HepG2 (cell line): Measurements from ENCODE around the gene CABP4. TPM values are rescaled to one million over a fixed set of nuclear protein-coding genes. Genes with fewer than 3 reads are reported as not detected.

Experiments
- MAZ ChIP-seq, 2 experiments: sonication (generic) in 1 of 2; formaldehyde crosslinking in 1 of 2; IDR thresholded peaks; 2 replicates each; pipeline versions ENCODE4 v1.5.0 to v1.6.1; 2012 to 2020; ENCODE audit warnings: low read depth in 2 of 2, mild to moderate bottlenecking in 2 of 2, borderline replicate concordance in 1 of 2, improper control_type of control experiment in 1 of 2, low read length in 1 of 2, missing genetic modification reagents in 1 of 2, moderate library complexity in 1 of 2
- NFE2 ChIP-seq: sonication (generic); formaldehyde crosslinking; IDR thresholded peaks from 2 replicates; pipeline ENCODE4 v1.4.0; 2020; ENCODE audit warnings: missing genetic modification reagents
- RFXAP ChIP-seq: sonication (generic); formaldehyde crosslinking; IDR thresholded peaks from 2 replicates; pipeline ENCODE4 v1.4.0; 2020; ENCODE audit warnings: missing genetic modification reagents, borderline replicate concordance
- RNF2 ChIP-seq: fragments of 450-650 bp; conservative IDR thresholded peaks from 2 replicates; pipeline ENCODE4 v1.6.1; 2016; ENCODE audit warnings: low read depth
- STAG1 ChIP-seq: sonication (generic); formaldehyde crosslinking; IDR thresholded peaks from 2 replicates; pipeline ENCODE4 v1.4.0; 2020; ENCODE audit warnings: missing genetic modification reagents
- ZNF552 ChIP-seq: sonication (generic); formaldehyde crosslinking; IDR thresholded peaks from 2 replicates; pipeline ENCODE4 v1.9.0; 2022; ENCODE audit warnings: missing genetic modification reagents, mild to moderate bottlenecking, borderline replicate concordance
- polyA plus RNA-seq, 8 experiments: library from polyadenylated mRNA; depleted of rRNA in 3 of 8; stranded (reverse) in 7 of 8; unstranded in 1 of 8; fragments of >200 nt; fragmentation: Illumina TruSeq in 4 of 8; extraction: Trizol in 4 of 8; gene quantifications; 2 replicates each; pipeline versions ENCODE4 v1.2.1 to v1.2.3, GENCODE V29; 2011 to 2016; ENCODE audit warnings: low read depth in 4 of 8, missing spikeins in 1 of 8, mixed read lengths in 1 of 8; ENCODE audit not compliant: insufficient read depth in 1 of 8
- total RNA-seq, 5 experiments: library from RNA; depleted of rRNA; stranded (reverse); fragments of >200 nt; fragmentation: Illumina TruSeq; extraction: Trizol; gene quantifications; 2 replicates each; pipeline ENCODE4 v1.2.3, GENCODE V29; 2016; ENCODE audit warnings: low read depth in 1 of 5
- TF ChIP-seq, protein P1 (sequence below): sonication (generic); formaldehyde crosslinking; IDR thresholded peaks from 2 replicates; pipeline ENCODE4 v1.4.0; 2020; ENCODE audit warnings: mild to moderate bottlenecking, missing genetic modification reagents
- TF ChIP-seq, protein P2 (sequence below): sonication (generic); formaldehyde crosslinking; IDR thresholded peaks from 2 replicates; pipeline ENCODE4 v1.8.0; 2022; ENCODE audit warnings: missing genetic modification reagents, mild to moderate bottlenecking, moderate library complexity, borderline replicate concordance
- TF ChIP-seq, protein P3 (sequence below): sonication (generic); formaldehyde crosslinking; IDR thresholded peaks from 2 replicates; pipeline ENCODE4 v1.4.0; 2020; ENCODE audit warnings: mild to moderate bottlenecking, missing genetic modification reagents
- TF ChIP-seq, protein P4 (sequence below): sonication (generic); formaldehyde crosslinking; IDR thresholded peaks from 2 replicates; pipeline ENCODE4 v1.4.0; 2020; ENCODE audit warnings: missing genetic modification reagents
- TF ChIP-seq, protein P5 (sequence below): sonication (generic); formaldehyde crosslinking; IDR thresholded peaks from 2 replicates; pipeline ENCODE4 v1.5.1; 2020; ENCODE audit warnings: missing genetic modification reagents, mild to moderate bottlenecking, borderline replicate concordance
- TF ChIP-seq, protein P6 (sequence below): IDR thresholded peaks from 2 replicates; pipeline ENCODE4 v1.6.1; 2012; ENCODE audit warnings: low read depth, low read length, improper control_type of control experiment

CABP4 gene
- total and polyA plus RNA-seq, 2 of the 13 experiments (the other 11 are each of a cell fraction or from before 2014, with no cell fraction given), result not detected

DNA sequence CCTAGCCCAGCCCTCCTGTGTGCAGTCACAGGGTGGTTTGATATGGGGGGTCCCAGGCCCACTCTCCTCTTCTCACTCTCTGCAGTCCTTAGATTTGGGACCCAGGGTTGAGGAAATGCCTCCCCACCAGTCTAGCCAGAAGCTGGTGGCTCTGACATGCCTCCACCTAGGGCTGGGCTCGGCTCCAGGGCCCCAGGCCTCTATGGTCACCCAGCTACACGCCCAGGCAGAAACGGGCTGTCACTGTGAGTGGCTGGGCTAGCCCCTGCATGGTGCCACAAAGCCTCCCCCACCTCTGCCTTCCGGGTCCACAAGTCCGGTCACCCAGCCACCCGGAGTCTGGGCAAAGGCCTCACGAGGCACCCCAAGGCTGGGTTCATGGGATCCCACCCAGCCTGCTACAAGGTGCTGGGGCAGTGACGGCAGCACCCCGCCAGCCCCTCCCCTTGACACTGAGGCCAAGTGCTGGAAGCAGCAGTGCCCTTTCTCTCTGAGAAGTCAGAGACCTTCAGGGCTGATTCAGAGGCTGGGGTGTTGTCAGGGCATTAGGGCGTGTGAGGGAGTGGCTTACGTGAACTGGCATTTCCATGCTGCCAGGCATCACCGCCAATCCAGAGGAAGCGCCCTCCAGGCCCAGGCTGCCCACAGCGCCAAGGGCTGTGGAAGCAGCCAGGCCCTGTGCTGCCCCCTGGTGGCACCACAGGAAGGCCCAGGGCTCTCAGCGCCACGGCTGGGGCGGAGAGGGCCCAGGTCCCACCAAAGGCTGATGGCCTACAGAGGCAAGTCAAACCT is 50.6 kb downstream of the CABP4 start (continued):
- TF ChIP-seq, protein P1, sequence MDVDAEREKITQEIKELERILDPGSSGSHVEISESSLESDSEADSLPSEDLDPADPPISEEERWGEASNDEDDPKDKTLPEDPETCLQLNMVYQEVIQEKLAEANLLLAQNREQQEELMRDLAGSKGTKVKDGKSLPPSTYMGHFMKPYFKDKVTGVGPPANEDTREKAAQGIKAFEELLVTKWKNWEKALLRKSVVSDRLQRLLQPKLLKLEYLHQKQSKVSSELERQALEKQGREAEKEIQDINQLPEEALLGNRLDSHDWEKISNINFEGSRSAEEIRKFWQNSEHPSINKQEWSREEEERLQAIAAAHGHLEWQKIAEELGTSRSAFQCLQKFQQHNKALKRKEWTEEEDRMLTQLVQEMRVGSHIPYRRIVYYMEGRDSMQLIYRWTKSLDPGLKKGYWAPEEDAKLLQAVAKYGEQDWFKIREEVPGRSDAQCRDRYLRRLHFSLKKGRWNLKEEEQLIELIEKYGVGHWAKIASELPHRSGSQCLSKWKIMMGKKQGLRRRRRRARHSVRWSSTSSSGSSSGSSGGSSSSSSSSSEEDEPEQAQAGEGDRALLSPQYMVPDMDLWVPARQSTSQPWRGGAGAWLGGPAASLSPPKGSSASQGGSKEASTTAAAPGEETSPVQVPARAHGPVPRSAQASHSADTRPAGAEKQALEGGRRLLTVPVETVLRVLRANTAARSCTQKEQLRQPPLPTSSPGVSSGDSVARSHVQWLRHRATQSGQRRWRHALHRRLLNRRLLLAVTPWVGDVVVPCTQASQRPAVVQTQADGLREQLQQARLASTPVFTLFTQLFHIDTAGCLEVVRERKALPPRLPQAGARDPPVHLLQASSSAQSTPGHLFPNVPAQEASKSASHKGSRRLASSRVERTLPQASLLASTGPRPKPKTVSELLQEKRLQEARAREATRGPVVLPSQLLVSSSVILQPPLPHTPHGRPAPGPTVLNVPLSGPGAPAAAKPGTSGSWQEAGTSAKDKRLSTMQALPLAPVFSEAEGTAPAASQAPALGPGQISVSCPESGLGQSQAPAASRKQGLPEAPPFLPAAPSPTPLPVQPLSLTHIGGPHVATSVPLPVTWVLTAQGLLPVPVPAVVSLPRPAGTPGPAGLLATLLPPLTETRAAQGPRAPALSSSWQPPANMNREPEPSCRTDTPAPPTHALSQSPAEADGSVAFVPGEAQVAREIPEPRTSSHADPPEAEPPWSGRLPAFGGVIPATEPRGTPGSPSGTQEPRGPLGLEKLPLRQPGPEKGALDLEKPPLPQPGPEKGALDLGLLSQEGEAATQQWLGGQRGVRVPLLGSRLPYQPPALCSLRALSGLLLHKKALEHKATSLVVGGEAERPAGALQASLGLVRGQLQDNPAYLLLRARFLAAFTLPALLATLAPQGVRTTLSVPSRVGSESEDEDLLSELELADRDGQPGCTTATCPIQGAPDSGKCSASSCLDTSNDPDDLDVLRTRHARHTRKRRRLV, result 0 out of 2 replicates have a peak, but pooled peaks have one; percentile 36
- TF ChIP-seq, protein P2, sequence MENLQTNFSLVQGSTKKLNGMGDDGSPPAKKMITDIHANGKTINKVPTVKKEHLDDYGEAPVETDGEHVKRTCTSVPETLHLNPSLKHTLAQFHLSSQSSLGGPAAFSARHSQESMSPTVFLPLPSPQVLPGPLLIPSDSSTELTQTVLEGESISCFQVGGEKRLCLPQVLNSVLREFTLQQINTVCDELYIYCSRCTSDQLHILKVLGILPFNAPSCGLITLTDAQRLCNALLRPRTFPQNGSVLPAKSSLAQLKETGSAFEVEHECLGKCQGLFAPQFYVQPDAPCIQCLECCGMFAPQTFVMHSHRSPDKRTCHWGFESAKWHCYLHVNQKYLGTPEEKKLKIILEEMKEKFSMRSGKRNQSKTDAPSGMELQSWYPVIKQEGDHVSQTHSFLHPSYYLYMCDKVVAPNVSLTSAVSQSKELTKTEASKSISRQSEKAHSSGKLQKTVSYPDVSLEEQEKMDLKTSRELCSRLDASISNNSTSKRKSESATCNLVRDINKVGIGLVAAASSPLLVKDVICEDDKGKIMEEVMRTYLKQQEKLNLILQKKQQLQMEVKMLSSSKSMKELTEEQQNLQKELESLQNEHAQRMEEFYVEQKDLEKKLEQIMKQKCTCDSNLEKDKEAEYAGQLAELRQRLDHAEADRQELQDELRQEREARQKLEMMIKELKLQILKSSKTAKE (CRISPR knock-in tag), result 0 out of 2 replicates have a peak, but pooled peaks have one; percentile 39
- TF ChIP-seq, protein P3, sequence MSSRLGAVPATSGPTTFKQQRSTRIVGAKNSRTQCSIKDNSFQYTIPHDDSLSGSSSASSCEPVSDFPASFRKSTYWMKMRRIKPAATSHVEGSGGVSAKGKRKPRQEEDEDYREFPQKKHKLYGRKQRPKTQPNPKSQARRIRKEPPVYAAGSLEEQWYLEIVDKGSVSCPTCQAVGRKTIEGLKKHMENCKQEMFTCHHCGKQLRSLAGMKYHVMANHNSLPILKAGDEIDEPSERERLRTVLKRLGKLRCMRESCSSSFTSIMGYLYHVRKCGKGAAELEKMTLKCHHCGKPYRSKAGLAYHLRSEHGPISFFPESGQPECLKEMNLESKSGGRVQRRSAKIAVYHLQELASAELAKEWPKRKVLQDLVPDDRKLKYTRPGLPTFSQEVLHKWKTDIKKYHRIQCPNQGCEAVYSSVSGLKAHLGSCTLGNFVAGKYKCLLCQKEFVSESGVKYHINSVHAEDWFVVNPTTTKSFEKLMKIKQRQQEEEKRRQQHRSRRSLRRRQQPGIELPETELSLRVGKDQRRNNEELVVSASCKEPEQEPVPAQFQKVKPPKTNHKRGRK (CRISPR knock-in tag), result peak; percentile 70; the same call in 1 of the 2 replicates
- TF ChIP-seq, protein P4, sequence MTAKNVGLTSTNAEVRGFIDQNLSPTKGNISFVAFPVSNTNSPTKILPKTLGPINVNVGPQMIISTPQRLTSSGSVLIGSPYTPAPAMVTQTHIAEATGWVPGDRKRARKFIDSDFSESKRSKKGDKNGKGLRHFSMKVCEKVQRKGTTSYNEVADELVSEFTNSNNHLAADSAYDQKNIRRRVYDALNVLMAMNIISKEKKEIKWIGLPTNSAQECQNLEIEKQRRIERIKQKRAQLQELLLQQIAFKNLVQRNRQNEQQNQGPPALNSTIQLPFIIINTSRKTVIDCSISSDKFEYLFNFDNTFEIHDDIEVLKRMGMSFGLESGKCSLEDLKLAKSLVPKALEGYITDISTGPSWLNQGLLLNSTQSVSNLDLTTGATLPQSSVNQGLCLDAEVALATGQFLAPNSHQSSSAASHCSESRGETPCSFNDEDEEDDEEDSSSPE (CRISPR knock-in tag), result no peak
- no peak for TF ChIP-seq NFE2
- TF ChIP-seq MAZ (IDR thresholded peaks at IDR 0.05; ENCODE audit: borderline replicate concordance, low read depth, low read length), result no peak
- 0 out of 2 replicates have a peak, but pooled peaks have one; percentile 39 for TF ChIP-seq MAZ (CRISPR knock-in tag; IDR thresholded peaks at IDR 0.05; ENCODE audit: low read depth)
- 0 out of 2 replicates have a peak, but pooled peaks have one; percentile 16 for TF ChIP-seq RFXAP (CRISPR knock-in tag)
- peak; percentile 55; the same call in 1 of the 2 replicates for TF ChIP-seq ZNF552 (CRISPR knock-in tag)
- peak; percentile 92 for TF ChIP-seq STAG1 (CRISPR knock-in tag)
- TF ChIP-seq RNF2, result 0 out of 2 replicates have a peak, but pooled peaks have one; percentile 41
- TF ChIP-seq, protein P5, sequence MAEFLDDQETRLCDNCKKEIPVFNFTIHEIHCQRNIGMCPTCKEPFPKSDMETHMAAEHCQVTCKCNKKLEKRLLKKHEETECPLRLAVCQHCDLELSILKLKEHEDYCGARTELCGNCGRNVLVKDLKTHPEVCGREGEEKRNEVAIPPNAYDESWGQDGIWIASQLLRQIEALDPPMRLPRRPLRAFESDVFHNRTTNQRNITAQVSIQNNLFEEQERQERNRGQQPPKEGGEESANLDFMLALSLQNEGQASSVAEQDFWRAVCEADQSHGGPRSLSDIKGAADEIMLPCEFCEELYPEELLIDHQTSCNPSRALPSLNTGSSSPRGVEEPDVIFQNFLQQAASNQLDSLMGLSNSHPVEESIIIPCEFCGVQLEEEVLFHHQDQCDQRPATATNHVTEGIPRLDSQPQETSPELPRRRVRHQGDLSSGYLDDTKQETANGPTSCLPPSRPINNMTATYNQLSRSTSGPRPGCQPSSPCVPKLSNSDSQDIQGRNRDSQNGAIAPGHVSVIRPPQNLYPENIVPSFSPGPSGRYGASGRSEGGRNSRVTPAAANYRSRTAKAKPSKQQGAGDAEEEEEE (CRISPR knock-in tag), result no peak
- TF ChIP-seq, protein P6, sequence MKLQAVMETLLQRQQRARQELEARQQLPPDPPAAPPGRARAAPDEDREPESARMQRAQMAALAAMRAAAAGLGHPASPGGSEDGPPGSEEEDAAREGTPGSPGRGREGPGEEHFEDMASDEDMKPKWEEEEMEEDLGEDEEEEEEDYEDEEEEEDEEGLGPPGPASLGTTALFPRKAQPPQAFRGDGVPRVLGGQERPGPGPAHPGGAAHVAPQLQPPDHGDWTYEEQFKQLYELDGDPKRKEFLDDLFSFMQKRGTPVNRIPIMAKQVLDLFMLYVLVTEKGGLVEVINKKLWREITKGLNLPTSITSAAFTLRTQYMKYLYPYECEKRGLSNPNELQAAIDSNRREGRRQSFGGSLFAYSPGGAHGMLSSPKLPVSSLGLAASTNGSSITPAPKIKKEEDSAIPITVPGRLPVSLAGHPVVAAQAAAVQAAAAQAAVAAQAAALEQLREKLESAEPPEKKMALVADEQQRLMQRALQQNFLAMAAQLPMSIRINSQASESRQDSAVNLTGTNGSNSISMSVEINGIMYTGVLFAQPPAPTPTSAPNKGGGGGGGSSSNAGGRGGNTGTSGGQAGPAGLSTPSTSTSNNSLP, result no peak
